Kidney capillary endothelial cell (primary cell): ENCODE measurements around the gene ERGIC2.

Source experiments
- DNase-seq: peaks from one replicate; pipeline ENCODE4 v3.0.0-alpha.2; 2018; ENCODE audit warnings: low spot score

ERGIC2 gene

DNA sequence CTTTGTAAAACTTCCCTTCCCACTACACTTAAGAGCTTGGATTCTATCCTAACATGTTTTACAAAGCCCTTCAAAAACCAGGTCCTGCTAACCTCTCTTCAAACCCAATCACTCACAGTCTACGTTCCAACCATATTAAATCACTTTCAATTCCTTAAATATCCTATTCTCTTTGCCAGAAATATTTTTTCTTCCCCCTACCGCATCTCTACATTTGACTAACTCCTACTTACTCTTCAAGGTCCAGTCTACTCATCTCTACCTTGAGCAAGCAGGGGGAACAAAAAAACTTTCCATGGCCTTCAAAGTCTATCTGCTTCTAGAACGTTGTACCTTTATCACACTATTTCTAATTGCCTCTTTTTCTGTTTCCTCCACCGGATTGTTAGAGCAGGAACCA is 6.1 kb downstream of the ERGIC2 start:
- no peak for DNase-seq

- DNase-seq, result no peak
These were observed 7.0 kb downstream of the ERGIC2 start for GRCh38 chr12:29374012-29374411.

DNA sequence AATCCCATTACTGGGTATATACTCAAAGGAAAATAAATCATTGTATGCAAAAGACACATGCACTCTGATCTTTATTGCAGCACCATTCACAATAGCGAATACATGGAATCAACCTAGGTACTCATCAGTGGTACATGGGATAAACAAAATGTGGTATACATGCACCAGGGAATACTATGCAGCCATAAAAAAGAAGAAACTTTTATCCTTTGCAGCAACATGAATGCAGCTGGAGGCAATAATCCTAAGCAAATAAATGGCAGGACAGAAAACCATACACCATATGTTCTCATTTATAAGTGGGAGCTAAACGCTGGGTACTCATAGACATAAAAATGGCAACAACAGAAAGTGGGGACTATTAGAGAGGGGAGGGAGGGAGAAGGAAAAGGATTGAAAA is 15.9 kb downstream of the ERGIC2 start:
- no peak for DNase-seq

DNA sequence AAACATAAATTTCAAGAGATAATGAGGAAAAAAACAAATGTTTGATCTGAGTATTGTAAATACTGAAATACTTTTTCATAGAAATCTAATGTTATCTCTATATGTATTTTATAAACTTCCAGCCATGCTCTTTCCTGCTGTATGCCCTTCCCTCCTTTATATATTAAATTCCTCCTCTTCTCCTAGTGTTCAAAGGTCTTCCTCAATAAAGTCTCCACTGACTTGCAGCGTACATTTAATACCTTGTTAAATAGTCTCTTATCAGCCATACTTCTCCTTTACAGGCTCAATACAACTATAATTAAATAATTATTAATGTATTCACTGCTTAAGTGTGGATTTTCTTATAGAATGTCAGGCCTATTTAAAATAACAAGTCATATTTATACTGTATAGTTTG is 26.0 kb downstream of the ERGIC2 start:
- no peak for DNase-seq

GRCh38 chr12:29350080-29350479 is 30.9 kb downstream of the ERGIC2 start:
- no peak for DNase-seq

- DNase-seq, result no peak
These were observed 34.1 kb downstream of the ERGIC2 start for GRCh38 chr12:29346769-29347421.

- DNase-seq, result no peak
These were observed 37.8 kb downstream of the ERGIC2 start for GRCh38 chr12:29343022-29343799.

GRCh38 chr12:29337325-29337724 is 43.6 kb downstream of the ERGIC2 start:
- DNase-seq, result no peak

DNA sequence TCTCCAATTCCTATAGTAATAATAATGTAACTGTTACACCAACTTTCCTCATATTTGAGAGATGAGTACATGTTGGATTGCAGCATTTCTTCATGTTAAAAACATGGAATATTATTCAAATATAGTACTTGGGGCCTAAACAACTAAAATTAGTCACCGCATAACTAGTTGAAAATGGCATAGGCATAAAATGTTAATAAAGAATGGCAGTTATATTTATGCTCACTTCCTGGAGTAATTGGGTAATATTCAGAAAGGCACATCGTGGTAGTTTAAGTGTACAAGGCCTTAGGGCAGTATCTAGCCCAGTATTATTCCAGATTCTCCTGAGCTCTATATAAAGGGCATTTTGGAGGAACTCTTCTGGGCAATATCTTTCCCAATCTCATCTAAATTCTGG is 46.0 kb downstream of the ERGIC2 start:
- no peak for DNase-seq

DNA sequence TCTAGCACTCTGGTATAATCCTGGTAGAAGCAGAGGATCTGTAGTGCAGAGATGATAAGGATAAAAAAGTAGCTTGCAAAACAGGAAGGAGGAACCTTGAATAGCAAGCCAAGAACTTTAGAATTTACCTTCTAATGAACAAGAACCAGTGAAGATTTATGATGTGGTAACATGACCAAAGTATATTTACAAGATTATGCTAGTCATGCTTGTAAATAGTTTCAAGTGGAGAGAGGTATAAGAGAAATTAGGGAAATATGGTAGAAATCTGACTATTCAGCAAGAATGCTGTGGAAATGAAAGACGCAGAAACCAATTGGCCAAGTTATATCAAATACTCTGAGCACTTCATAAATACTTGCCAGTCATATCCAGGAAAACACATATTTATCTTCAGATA is 47.8 kb downstream of the ERGIC2 start:
- DNase-seq, result no peak

GRCh38 chr12:29329411-29329810 is 51.6 kb downstream of the ERGIC2 start:
- DNase-seq, result no peak

GRCh38 chr12:29322157-29322556 is 58.8 kb downstream of the ERGIC2 start:
- DNase-seq, result no peak

DNA sequence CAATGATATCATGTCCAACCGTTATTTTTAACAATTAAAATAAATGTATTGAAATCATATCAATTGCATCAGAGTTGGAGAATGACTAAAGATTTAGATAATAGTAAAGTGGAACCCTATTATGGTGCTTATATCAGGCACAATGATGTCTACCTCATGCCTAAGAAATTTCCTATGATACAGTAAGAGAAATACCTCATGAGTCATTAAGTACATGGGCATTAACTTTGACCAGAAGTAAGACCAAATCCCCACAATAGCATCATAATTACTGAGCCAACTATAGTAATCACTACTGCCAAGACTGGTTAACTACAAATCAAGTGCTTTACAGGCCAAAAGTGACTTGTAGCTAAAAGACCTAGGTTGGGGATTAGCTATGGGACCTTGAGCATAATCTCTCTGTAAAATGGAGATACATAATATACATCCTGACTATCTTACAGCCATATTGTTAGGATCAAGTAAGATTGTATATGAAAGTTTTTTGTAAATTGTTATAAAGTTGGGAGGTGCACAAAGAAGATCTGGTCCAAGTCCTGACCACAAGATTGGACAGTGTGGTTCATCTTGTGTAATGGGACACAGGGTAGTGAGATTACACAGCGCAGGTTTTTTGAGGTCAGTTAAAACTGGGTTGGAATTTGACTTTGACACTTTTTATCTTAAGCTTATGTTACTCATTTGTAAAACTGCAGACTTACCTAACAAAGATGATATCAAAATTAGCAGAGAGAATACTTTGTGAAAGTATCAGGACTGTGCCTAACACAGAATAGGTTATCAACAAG is 60.5 kb downstream of the ERGIC2 start:
- DNase-seq, result peak; percentile 89

GRCh38 chr12:29317556-29318363 is 63.2 kb downstream of the ERGIC2 start:
- peak; percentile 72 for DNase-seq

DNA sequence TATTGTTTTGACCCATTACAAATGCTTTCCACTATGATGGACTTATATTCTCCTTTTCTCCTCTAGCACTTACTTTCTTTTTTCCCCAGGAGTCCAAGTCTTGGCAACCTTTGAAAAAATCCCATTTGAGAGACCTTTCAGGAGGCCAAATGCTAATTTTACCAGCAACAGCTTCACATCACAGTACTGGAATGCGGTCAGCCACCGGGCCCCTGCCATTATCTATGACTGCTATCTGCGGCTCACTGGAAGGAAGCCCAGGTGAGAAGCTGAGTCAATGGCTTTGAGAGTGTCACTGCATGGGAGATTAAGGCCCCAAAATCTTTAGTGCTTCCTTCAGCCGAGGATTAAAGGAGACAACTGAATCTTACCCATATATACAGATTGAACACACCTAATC is 64.2 kb downstream of the ERGIC2 start:
- no peak for DNase-seq

- DNase-seq, result no peak
These were observed 66.6 kb downstream of the ERGIC2 start for GRCh38 chr12:29314416-29314815.

GRCh38 chr12:29310899-29311298 is 70.1 kb downstream of the ERGIC2 start:
- no peak for DNase-seq

DNA sequence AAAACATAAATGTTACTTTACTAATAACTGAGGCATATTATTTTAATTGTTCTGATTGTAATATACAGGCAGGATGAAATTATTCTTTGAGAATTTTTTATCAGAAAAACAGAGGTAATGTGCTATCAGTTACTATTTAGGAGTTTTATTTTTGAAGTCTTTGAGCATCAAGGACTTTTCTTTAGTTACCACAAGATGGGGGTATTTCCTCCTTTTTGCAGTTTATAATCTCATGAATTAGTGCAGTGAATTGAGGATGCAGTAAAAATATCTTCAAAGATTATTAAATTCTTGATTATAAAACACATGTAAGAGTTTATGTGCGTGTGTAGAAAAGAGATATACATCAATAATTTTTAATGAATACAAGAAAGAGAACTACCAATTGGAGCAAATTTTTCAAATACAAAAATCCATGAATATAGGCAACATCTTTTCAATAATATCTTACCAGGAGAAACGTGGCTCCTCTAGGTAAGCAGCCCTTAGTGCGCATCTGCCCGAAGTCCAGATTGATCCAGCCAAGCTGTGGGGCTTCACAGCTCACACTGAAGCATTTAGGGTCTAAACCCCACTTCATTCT is 71.6 kb downstream of the ERGIC2 start:
- no peak for DNase-seq

GRCh38 chr12:29306682-29307081 is 74.3 kb downstream of the ERGIC2 start:
- DNase-seq, result no peak

GRCh38 chr12:29306266-29306665 is 74.7 kb downstream of the ERGIC2 start:
- no peak for DNase-seq

GRCh38 chr12:29304388-29304787 is 76.6 kb downstream of the ERGIC2 start:
- DNase-seq, result no peak

DNA sequence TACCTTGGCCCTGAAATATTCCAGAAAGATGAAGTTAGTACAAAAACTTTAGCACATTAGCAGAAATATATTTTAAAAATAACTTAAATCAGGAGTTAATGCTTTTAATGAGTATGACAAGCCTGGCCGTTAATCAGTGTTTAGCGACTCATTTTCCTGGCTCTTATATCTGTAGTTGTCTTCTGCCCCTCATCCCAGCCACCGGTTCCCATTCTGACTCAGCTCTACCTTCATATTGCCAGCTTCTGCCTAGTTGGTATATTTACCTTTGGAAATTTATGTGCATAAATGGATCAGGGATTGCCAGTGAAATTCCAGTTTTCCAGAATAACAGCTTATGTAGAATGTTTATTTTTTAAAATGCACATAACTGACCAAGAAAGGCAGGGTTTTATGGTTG is 79.9 kb downstream of the ERGIC2 start:
- no peak for DNase-seq
